Spleen (tissue), 11 donors: ENCODE results near the gene WDR3. TPM values are rescaled to one million over a fixed set of nuclear protein-coding genes. Genes with fewer than 3 reads are reported as not detected.
"Not testable (repeated sequence)": the region's sequence is repeated elsewhere in the genome, so short reads cannot be mapped to it uniquely, and the experiment has no call there.

ENCODE experiments used
- DNase-seq: peaks from one replicate; pipeline ENCODE4 v3.0.0-alpha.2; 2020
- H3K27ac ChIP-seq, 8 donors: fragments of 200-600 bp; sonication (generic) in 7 of 8; 1 replicate in 4 of 8; 2 replicates in 4 of 8; pipeline versions ENCODE4 v1.5.0 to v1.8.0; 2016 to 2021; ENCODE audit warnings: inconsistent platforms in 4 of 8, mild to moderate bottlenecking in 4 of 8, moderate library complexity in 1 of 8
- H3K27me3 ChIP-seq, 7 donors: fragments of 200-600 bp; sonication (generic) in 6 of 7; replicated peaks in 1 of 7; 1 replicate in 4 of 7; 2 replicates in 3 of 7; pipeline versions ENCODE4 v1.5.0 to v1.8.0; 2016 to 2021; ENCODE audit warnings: inconsistent platforms in 3 of 7, mild to moderate bottlenecking in 1 of 7
- H3K36me3 ChIP-seq, 6 donors: fragments of 200-600 bp; sonication (generic) in 5 of 6; 1 replicate in 4 of 6; 2 replicates in 2 of 6; pipeline versions ENCODE4 v1.5.0 to v1.8.0; 2016 to 2021; ENCODE audit warnings: inconsistent platforms in 2 of 6
- H3K4me1 ChIP-seq, 6 donors: fragments of 200-600 bp; sonication (generic) in 5 of 6; 1 replicate in 3 of 6; 2 replicates in 3 of 6; pipeline versions ENCODE4 v1.5.0 to v1.8.0; 2016 to 2021; ENCODE audit warnings: inconsistent platforms in 3 of 6
- H3K4me3 ChIP-seq, 8 donors: fragments of 200-600 bp; sonication (generic) in 7 of 8; 1 replicate in 4 of 8; 2 replicates in 4 of 8; pipeline versions ENCODE4 v1.5.0 to v1.8.0; 2016 to 2021; ENCODE audit warnings: inconsistent platforms in 4 of 8, mild to moderate bottlenecking in 4 of 8, moderate library complexity in 2 of 8
- H3K9me3 ChIP-seq, 8 donors: fragments of 200-600 bp; sonication (generic) in 7 of 8; 1 replicate in 4 of 8; 2 replicates in 4 of 8; pipeline versions ENCODE4 v1.5.0 to v1.8.0; 2016 to 2021; ENCODE audit warnings: inconsistent platforms in 4 of 8
- POLR2A ChIP-seq, 3 donors: fragments of 450-650 bp; IDR thresholded peaks; one replicate each; pipeline ENCODE4 v1.5.1; 2017; ENCODE audit warnings: antibody characterized with exemption in 3 of 3, mild to moderate bottlenecking in 1 of 3
- POLR2AphosphoS5 ChIP-seq, 3 donors: sonication (generic); formaldehyde crosslinking; IDR thresholded peaks; one replicate each; pipeline ENCODE4 v1.5.1; 2017; ENCODE audit warnings: antibody characterized with exemption in 3 of 3
- WGBS, 5 donors: extraction: QIAGEN DNeasy Blood & Tissue Kit in 3 of 5; methylation state at CpG; one replicate each; pipeline versions ENCODE4 v1.1.5 to v1.1.7; 2013 to 2018; 5-methylcytosine and 5-hydroxymethylcytosine counted together
- intact Hi-C: fragments of 100-400 bp; cut with DNase I; formaldehyde crosslinking; loops from one replicate; pipeline ENCODE4 v1.15.0; 2023; ENCODE audit warnings: low total_unique reads
- polyA plus RNA-seq, 3 donors: library from polyadenylated mRNA; stranded (reverse); fragments of 200-250 nt; gene quantifications; one replicate each; pipeline ENCODE4 v1.2.1, GENCODE V29; 2013
- total RNA-seq, 7 donors: library from RNA; depleted of rRNA in 3 of 7; stranded (reverse); fragments of >200 nt in 3 of 7; fragmentation: NEBNext Ultra II Directional in 4 of 7; extraction: Animal tissue kit (Norgen Biotek cat#: 25700) in 4 of 7; gene quantifications; one replicate each; pipeline versions ENCODE4 v1.1.0 to v1.2.1, GENCODE V29; 2016 to 2021
- TF ChIP-seq, protein P1 (sequence below), 11 experiments: fragments of 200-600 bp in 7 of 11; fragments of 450-650 bp in 4 of 11; sonication (generic) in 4 of 11; IDR thresholded peaks in 8 of 11; conservative IDR thresholded peaks in 3 of 11; 1 replicate in 7 of 11; 2 replicates in 4 of 11; pipeline versions ENCODE4 v1.4.0 to v1.8.0; 2016 to 2021; ENCODE audit warnings: antibody characterized with exemption in 11 of 11, inconsistent platforms in 4 of 11, mild to moderate bottlenecking in 1 of 11
- donor health status: healthy with polysubstance abuse.
- donor health status: DM: no; HTN: no; CAD: no; lungs with moderate emphysema.
- donor health status: DM: no; HTN: no; CAD: no.
- donor health status: Bipolar disorder and iron deficiency.
- donor health status: healthy.
- donor health status: DM: no; HTN: no; CAD: no.
- donor health status: DM: yes; HTN: yes; CAD: no.

Gene WDR3
- total and polyA plus RNA-seq, 10 donors = 2.6 to 25.2 (median 11.2) TPM

DNA sequence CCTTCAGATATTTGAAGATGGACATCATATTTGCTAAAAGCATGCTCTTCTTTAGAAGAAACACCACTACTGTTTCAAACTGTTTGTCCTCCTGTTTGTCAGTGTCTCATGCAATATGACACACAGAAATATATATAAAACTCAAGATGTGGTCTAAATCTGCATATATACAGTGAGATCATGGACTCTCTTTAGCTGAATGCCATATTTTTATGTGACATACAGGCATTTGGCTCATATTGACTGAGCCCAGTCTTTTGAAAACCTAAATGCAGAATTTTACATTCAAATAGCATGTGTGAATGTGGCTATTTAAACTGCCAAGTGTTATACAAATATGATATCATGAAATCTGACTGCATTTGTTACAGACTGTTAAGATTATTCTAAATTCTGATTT lies 18.5 kb upstream of the WDR3 start:
- Histone ChIP-seq H3K4me3 (no peak overlapping the region), H3K27me3 (no peaks in the 10 kb centered on the region), H3K27ac (no peak overlapping the region), H3K4me1 (no peaks in the 10 kb centered on the region), H3K9me3 (peaks cover 0 to 5% (median 0%) of the 10 kb centered on the region in 8 donors), H3K36me3 (peaks cover 5 to 100% (median 77%) of the 10 kb centered on the region in 6 donors)
- intact Hi-C loops = no loop called here
- DNase-seq = no peak
- TF ChIP-seq POLR2AphosphoS5 (IDR thresholded peaks at IDR 0.05) (no peak), POLR2A (IDR thresholded peaks at IDR 0.05) (no peak)
- TF ChIP-seq, protein P1, sequence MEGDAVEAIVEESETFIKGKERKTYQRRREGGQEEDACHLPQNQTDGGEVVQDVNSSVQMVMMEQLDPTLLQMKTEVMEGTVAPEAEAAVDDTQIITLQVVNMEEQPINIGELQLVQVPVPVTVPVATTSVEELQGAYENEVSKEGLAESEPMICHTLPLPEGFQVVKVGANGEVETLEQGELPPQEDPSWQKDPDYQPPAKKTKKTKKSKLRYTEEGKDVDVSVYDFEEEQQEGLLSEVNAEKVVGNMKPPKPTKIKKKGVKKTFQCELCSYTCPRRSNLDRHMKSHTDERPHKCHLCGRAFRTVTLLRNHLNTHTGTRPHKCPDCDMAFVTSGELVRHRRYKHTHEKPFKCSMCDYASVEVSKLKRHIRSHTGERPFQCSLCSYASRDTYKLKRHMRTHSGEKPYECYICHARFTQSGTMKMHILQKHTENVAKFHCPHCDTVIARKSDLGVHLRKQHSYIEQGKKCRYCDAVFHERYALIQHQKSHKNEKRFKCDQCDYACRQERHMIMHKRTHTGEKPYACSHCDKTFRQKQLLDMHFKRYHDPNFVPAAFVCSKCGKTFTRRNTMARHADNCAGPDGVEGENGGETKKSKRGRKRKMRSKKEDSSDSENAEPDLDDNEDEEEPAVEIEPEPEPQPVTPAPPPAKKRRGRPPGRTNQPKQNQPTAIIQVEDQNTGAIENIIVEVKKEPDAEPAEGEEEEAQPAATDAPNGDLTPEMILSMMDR (IDR thresholded peaks at IDR 0.05 in 8 of 11, conservative IDR thresholded peaks at IDR 0.05 in 3 of 11) = no peak

DNA sequence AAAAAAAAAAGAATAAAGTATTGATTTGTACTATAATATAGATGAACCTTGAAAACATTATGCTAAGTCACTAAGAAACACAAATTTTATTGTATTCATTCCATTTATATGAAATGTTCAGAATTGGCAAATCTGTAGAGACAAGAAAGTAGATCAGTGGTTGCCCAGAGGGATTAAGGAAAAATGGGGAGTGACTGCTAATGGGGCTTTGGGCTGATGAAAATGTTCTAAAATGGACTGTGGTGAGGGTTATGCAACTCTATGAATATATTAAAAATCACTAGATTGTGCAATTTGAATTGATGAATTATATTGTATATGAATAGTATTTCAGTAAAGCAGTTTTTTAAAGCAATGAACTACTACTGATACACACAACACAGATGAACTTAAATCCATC lies 10.2 kb upstream of the WDR3 start:
- Histone ChIP-seq H3K9me3 (peaks cover 0 to 4% (median 0%) of the 10 kb centered on the region in 8 donors), H3K27me3 (no peaks in the 10 kb centered on the region), H3K27ac (no peak overlapping the region), H3K36me3 (peaks cover 0 to 67% (median 47%) of the 10 kb centered on the region in 6 donors), H3K4me3 (no peak overlapping the region), H3K4me1 (peaks cover 0 to 6% (median 0%) of the 10 kb centered on the region in 6 donors)
- intact Hi-C loops = no loop called here
- TF ChIP-seq POLR2AphosphoS5 (IDR thresholded peaks at IDR 0.05) = no peak
- TF ChIP-seq, protein P1 (IDR thresholded peaks at IDR 0.05 in 8 of 11, conservative IDR thresholded peaks at IDR 0.05 in 3 of 11) = no peak
- no peak for TF ChIP-seq POLR2A (IDR thresholded peaks at IDR 0.05)
- DNase-seq = no peak

DNA sequence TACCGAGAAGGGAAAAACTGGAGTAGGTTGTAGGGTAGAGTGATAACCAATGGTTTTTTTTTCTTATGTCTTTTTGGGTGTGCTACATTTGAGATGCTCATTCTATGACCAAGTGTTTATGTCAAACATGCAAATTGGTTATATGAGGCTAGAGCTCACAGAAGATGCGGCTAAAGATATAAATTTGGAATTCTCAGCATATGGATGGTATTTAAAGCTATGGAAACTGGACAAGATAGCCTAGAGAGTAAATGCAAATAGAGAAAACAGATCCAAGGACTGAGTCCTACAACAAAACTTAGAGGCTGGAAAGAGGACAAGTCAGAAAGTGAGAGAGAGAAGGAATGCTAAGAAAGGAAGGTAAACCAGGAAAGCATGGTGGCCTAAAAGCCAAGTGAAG lies 7.5 kb upstream of the WDR3 start:
- TF ChIP-seq, protein P1 (IDR thresholded peaks at IDR 0.05 in 8 of 11, conservative IDR thresholded peaks at IDR 0.05 in 3 of 11) = no peak
- TF ChIP-seq POLR2A (IDR thresholded peaks at IDR 0.05) (no peak), POLR2AphosphoS5 (IDR thresholded peaks at IDR 0.05) (no peak)
- H3K27ac ChIP-seq = no peak overlapping the region
- H3K4me3 ChIP-seq = no peak overlapping the region
- intact Hi-C loops = no loop called here
- no peak for DNase-seq
- 94 to 100% (median 97%) methylated on average over 2 of the region's 2 CpGs for WGBS, 5 donors
- peaks cover 0 to 42% (median 23%) of the 10 kb centered on the region in 6 donors for H3K36me3 ChIP-seq
- peaks cover 6 to 26% (median 17%) of the 10 kb centered on the region in 6 donors for H3K4me1 ChIP-seq
- no peaks in the 10 kb centered on the region for H3K9me3 ChIP-seq
- no peaks in the 10 kb centered on the region for H3K27me3 ChIP-seq

DNA sequence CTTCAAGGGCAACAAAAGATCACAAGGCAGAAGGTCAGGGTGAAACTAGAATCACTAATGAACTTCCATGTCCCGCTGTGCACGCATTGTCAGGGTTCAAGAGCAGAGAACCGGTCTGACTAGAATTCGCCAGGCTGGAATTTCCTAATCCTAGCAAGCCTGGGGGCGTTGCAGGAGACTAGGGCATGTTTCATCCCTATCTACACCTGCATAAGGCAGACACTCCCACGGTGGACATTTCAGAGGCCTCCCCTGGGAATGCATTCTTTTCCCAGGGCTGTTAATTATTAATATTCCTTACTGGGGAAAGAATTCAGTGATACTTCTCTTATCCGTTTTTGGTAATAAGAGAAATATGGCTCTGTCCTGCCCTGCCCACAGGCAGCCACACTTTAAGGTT lies 6.8 kb upstream of the WDR3 start:
- Histone ChIP-seq H3K36me3 (peaks cover 0 to 34% (median 19%) of the 10 kb centered on the region in 6 donors), H3K4me1 (peaks cover 10 to 33% (median 22%) of the 10 kb centered on the region in 6 donors)
- H3K4me3 ChIP-seq, H3K27me3 ChIP-seq, DNase-seq, H3K27ac ChIP-seq, H3K9me3 ChIP-seq, intact Hi-C loops: not testable (repeated sequence)
- WGBS, 5 donors = 91 to 99% (median 95%) methylated on average over 7 of the region's 7 CpGs

DNA sequence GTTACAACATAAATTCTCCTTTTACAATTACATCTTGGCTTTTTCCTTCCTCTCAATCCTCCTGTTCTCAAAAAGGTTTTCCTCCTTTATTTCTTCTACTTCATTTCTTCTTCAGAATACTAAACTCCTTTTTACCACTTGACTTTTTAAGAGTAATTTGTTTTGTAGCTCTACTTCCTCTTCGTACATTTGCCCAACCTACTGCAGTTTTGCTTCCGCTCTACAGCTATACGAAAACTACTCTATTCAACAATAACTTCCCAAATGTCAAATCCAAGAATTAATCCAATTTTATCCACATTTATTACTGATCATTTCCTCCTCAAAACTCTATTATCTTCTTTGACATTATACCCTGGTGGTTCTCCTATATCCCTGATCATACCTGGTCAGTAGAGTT lies 3.6 kb upstream of the WDR3 start:
- no peak for DNase-seq
- intact Hi-C loops = no loop called here
- no peaks in the 10 kb centered on the region for H3K27me3 ChIP-seq
- WGBS, 5 donors = 49 to 67% (median 58%) methylated on average over 3 of the region's 3 CpGs
- H3K36me3 ChIP-seq = peaks cover 0 to 9% (median 0%) of the 10 kb centered on the region in 6 donors
- no peak for TF ChIP-seq POLR2A (IDR thresholded peaks at IDR 0.05)
- no peak for TF ChIP-seq POLR2AphosphoS5 (IDR thresholded peaks at IDR 0.05)
- TF ChIP-seq, protein P1 (IDR thresholded peaks at IDR 0.05 in 8 of 11, conservative IDR thresholded peaks at IDR 0.05 in 3 of 11) = no peak
- H3K27ac ChIP-seq = peak overlapping the region in 3 of 8 donors; percentile 12 to 60 (median 59)
- no peak overlapping the region for H3K4me3 ChIP-seq
- H3K9me3 ChIP-seq = no peaks in the 10 kb centered on the region
- H3K4me1 ChIP-seq = peaks cover 24 to 58% (median 43%) of the 10 kb centered on the region in 6 donors
